ENCODE measurements around the gene CCDC175.

GRCh38 chr14:59511916-59512575 is 64.6 kb downstream of the CCDC175 start:
- TF ChIP-seq CTCF (IDR thresholded peaks at IDR 0.05; ENCODE audit: borderline replicate concordance, extremely low read depth, low read length, poor library complexity, severe bottlenecking) (peak; percentile 67), EZH2 (IDR thresholded peaks at IDR 0.05; ENCODE audit: borderline replicate concordance, low read depth, low read length, severe bottlenecking) (no peak)
